Spleen (tissue), 11 donors: Measurements from ENCODE around the gene HOXA10. TPM values are rescaled to one million over a fixed set of nuclear protein-coding genes. Genes with fewer than 3 reads are reported as not detected.

Experiments
- DNase-seq: peaks from one replicate; pipeline ENCODE4 v3.0.0-alpha.2; 2020
- H3K27ac ChIP-seq, 8 donors: fragments of 200-600 bp; sonication (generic) in 7 of 8; 1 replicate in 4 of 8; 2 replicates in 4 of 8; pipeline versions ENCODE4 v1.5.0 to v1.8.0; 2016 to 2021; ENCODE audit warnings: inconsistent platforms in 4 of 8, mild to moderate bottlenecking in 4 of 8, moderate library complexity in 1 of 8
- H3K27me3 ChIP-seq, 7 donors: fragments of 200-600 bp; sonication (generic) in 6 of 7; replicated peaks in 1 of 7; 1 replicate in 4 of 7; 2 replicates in 3 of 7; pipeline versions ENCODE4 v1.5.0 to v1.8.0; 2016 to 2021; ENCODE audit warnings: inconsistent platforms in 3 of 7, mild to moderate bottlenecking in 1 of 7
- H3K36me3 ChIP-seq, 6 donors: fragments of 200-600 bp; sonication (generic) in 5 of 6; 1 replicate in 4 of 6; 2 replicates in 2 of 6; pipeline versions ENCODE4 v1.5.0 to v1.8.0; 2016 to 2021; ENCODE audit warnings: inconsistent platforms in 2 of 6
- H3K4me1 ChIP-seq, 6 donors: fragments of 200-600 bp; sonication (generic) in 5 of 6; 1 replicate in 3 of 6; 2 replicates in 3 of 6; pipeline versions ENCODE4 v1.5.0 to v1.8.0; 2016 to 2021; ENCODE audit warnings: inconsistent platforms in 3 of 6
- H3K4me3 ChIP-seq, 8 donors: fragments of 200-600 bp; sonication (generic) in 7 of 8; 1 replicate in 4 of 8; 2 replicates in 4 of 8; pipeline versions ENCODE4 v1.5.0 to v1.8.0; 2016 to 2021; ENCODE audit warnings: inconsistent platforms in 4 of 8, mild to moderate bottlenecking in 4 of 8, moderate library complexity in 2 of 8
- H3K9me3 ChIP-seq, 8 donors: fragments of 200-600 bp; sonication (generic) in 7 of 8; 1 replicate in 4 of 8; 2 replicates in 4 of 8; pipeline versions ENCODE4 v1.5.0 to v1.8.0; 2016 to 2021; ENCODE audit warnings: inconsistent platforms in 4 of 8
- POLR2A ChIP-seq, 3 donors: fragments of 450-650 bp; IDR thresholded peaks; one replicate each; pipeline ENCODE4 v1.5.1; 2017; ENCODE audit warnings: antibody characterized with exemption in 3 of 3, mild to moderate bottlenecking in 1 of 3
- POLR2AphosphoS5 ChIP-seq, 3 donors: sonication (generic); formaldehyde crosslinking; IDR thresholded peaks; one replicate each; pipeline ENCODE4 v1.5.1; 2017; ENCODE audit warnings: antibody characterized with exemption in 3 of 3
- WGBS, 5 donors: extraction: QIAGEN DNeasy Blood & Tissue Kit in 3 of 5; methylation state at CpG; one replicate each; pipeline versions ENCODE4 v1.1.5 to v1.1.7; 2013 to 2018; 5-methylcytosine and 5-hydroxymethylcytosine counted together
- intact Hi-C: fragments of 100-400 bp; cut with DNase I; formaldehyde crosslinking; loops from one replicate; pipeline ENCODE4 v1.15.0; 2023; ENCODE audit warnings: low total_unique reads
- microRNA-seq, 3 donors: library from miRNA; unstranded; fragments of <30 nt; microRNA quantifications; one replicate each; pipeline versions ENCODE4 to v1.1.0, GENCODE V29; 2019 to 2020
- polyA plus RNA-seq, 3 donors: library from polyadenylated mRNA; stranded (reverse); fragments of 200-250 nt; gene quantifications; one replicate each; pipeline ENCODE4 v1.2.1, GENCODE V29; 2013
- small RNA-seq, 4 donors: library from RNA; depleted of rRNA; stranded (forward); fragments of <200 nt; gene quantifications; one replicate each; pipeline ENCODE3, GENCODE V24; 2016
- total RNA-seq, 7 donors: library from RNA; depleted of rRNA in 3 of 7; stranded (reverse); fragments of >200 nt in 3 of 7; fragmentation: NEBNext Ultra II Directional in 4 of 7; extraction: Animal tissue kit (Norgen Biotek cat#: 25700) in 4 of 7; gene quantifications; one replicate each; pipeline versions ENCODE4 v1.1.0 to v1.2.1, GENCODE V29; 2016 to 2021
- TF ChIP-seq, protein P1 (sequence below), 11 experiments: fragments of 200-600 bp in 7 of 11; fragments of 450-650 bp in 4 of 11; sonication (generic) in 4 of 11; IDR thresholded peaks in 8 of 11; conservative IDR thresholded peaks in 3 of 11; 1 replicate in 7 of 11; 2 replicates in 4 of 11; pipeline versions ENCODE4 v1.4.0 to v1.8.0; 2016 to 2021; ENCODE audit warnings: antibody characterized with exemption in 11 of 11, inconsistent platforms in 4 of 11, mild to moderate bottlenecking in 1 of 11
- donor health status: healthy with polysubstance abuse.
- donor health status: DM: no; HTN: no; CAD: no; lungs with moderate emphysema.
- donor health status: DM: no; HTN: no; CAD: no.
- donor health status: Bipolar disorder and iron deficiency.
- donor health status: healthy.
- donor health status: DM: no; HTN: no; CAD: no.
- donor health status: DM: yes; HTN: yes; CAD: no.

The HOXA10 gene
- total and polyA plus RNA-seq, 10 donors: 0.05 to 0.72 (median 0.20) TPM; not detected in 4

DNA sequence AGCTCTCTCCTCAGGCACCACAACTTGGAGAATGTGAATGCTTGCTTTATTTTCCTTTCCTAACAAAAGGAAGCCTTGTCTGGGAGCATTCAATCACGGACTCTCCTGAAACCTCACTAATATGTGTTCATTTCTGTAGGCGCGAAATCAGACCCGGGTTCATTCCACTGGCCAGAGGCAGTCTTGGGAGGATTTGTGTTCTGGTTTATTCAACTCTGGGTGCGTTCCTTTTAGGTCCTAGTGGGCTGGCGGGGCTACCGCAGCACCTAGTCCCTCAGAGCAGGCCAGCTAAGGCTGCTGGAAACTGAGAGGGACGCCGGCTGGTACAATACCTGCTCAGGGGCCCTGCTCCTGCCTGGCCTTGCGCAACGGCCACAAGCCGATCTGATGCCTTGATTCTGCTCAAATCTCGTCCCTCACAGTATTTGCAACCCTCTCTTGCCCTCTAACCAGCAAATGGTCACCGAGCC lies 51.1 kb downstream of the HOXA10 start:
- H3K9me3 ChIP-seq: no peaks in the 10 kb centered on the region
- intact Hi-C loops: no loop called here
- H3K4me3 ChIP-seq: no peak overlapping the region
- H3K27me3 ChIP-seq: peaks cover 0 to 5% (median 0%) of the 10 kb centered on the region in 7 donors
- H3K4me1 ChIP-seq: peaks cover 0 to 17% (median 4%) of the 10 kb centered on the region in 6 donors
- TF ChIP-seq, protein P1, sequence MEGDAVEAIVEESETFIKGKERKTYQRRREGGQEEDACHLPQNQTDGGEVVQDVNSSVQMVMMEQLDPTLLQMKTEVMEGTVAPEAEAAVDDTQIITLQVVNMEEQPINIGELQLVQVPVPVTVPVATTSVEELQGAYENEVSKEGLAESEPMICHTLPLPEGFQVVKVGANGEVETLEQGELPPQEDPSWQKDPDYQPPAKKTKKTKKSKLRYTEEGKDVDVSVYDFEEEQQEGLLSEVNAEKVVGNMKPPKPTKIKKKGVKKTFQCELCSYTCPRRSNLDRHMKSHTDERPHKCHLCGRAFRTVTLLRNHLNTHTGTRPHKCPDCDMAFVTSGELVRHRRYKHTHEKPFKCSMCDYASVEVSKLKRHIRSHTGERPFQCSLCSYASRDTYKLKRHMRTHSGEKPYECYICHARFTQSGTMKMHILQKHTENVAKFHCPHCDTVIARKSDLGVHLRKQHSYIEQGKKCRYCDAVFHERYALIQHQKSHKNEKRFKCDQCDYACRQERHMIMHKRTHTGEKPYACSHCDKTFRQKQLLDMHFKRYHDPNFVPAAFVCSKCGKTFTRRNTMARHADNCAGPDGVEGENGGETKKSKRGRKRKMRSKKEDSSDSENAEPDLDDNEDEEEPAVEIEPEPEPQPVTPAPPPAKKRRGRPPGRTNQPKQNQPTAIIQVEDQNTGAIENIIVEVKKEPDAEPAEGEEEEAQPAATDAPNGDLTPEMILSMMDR (IDR thresholded peaks at IDR 0.05 in 8 of 11, conservative IDR thresholded peaks at IDR 0.05 in 3 of 11): no peak
- TF ChIP-seq POLR2AphosphoS5 (IDR thresholded peaks at IDR 0.05): no peak
- peak overlapping the region in 5 of 8 donors; percentile 7 to 77 (median 53) for H3K27ac ChIP-seq
- WGBS, 5 donors: 76 to 84% (median 80%) methylated on average over 14 of the region's 14 CpGs
- DNase-seq: no peak
- no peaks in the 10 kb centered on the region for H3K36me3 ChIP-seq

DNA sequence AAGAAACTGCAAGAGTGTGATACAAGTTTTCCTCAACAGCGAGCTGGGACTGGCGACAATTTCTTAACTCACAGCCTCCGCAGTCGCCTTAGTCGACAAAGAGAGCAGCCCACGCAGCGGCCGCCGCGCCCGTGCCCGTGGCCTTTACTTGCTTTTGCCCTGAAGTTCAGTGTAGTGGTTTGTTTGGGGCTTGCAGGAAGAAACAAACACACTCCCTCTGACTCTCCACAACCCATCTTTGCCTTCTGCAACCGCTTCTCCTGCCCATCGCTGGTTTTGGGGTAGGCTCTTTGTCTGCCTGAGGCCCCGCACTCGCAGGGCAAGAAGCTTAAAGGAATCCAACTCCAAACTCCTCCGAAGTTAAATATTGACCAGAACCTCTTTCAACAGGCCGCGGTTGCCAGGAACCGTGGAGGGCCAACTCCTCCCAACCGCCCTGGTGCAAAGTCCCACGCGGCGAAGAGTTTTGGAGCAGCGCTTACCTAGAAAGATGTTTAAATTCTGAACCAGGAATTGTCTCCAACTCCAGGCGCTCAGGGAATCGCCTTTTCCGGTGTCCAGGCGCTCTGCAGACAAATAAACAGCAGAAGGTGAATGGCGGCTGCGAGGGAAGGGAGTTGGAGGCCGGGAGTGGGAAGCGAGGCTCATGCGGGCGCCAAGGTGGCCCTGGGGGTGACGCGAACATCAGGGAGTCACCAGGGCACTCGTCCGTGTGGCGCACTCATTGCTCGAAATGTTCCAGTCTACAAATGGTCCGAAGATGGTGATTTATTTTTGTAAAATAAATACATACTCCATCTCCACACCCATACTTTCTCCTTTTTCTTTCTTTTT lies 51.8 kb downstream of the HOXA10 start:
- intact Hi-C loops: no loop called here
- no peaks in the 10 kb centered on the region for H3K27me3 ChIP-seq
- TF ChIP-seq POLR2A (IDR thresholded peaks at IDR 0.05) (no peak), POLR2AphosphoS5 (IDR thresholded peaks at IDR 0.05) (peak in 1 of 3 donors; percentile 50)
- TF ChIP-seq, protein P1 (IDR thresholded peaks at IDR 0.05 in 8 of 11, conservative IDR thresholded peaks at IDR 0.05 in 3 of 11): no peak
- peaks cover 0 to 22% (median 6%) of the 10 kb centered on the region in 6 donors for H3K4me1 ChIP-seq
- no peak for DNase-seq
- H3K4me3 ChIP-seq: peak overlapping the region in 4 of 8 donors; percentile 1 to 52 (median 24)
- no peaks in the 10 kb centered on the region for H3K36me3 ChIP-seq
- H3K27ac ChIP-seq: peak overlapping the region in 6 of 8 donors; percentile 7 to 77 (median 49)
- H3K9me3 ChIP-seq: no peaks in the 10 kb centered on the region
- WGBS, 5 donors: 80 to 91% (median 84%) methylated on average over 42 of the region's 42 CpGs

DNA sequence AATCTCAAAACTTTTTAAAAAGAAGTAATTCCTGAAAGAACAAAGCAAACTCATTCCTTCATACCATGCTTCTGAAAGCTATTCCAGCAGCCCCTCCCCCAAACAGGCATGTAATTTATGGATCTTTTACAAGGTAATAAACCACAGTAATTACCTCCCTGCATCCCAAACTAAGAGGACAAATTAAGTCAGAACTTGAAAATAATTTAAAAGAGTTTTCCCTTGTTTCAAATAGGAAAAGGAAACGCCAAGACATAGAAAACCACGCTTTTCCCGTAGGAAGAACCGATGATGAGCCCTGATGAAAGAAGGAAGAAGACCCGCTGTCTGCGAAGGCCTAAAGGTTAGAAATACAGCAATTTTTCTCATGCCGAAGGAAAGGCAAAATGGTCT lies 52.4 kb downstream of the HOXA10 start:
- H3K27ac ChIP-seq: peak overlapping the region in 3 of 8 donors; percentile 45 to 77 (median 57)
- H3K4me1 ChIP-seq: peaks cover 0 to 28% (median 8%) of the 10 kb centered on the region in 6 donors
- no peaks in the 10 kb centered on the region for H3K36me3 ChIP-seq
- 73 to 88% (median 84%) methylated on average over 7 of the region's 7 CpGs for WGBS, 5 donors
- TF ChIP-seq POLR2AphosphoS5 (IDR thresholded peaks at IDR 0.05) (no peak), POLR2A (IDR thresholded peaks at IDR 0.05) (no peak)
- TF ChIP-seq, protein P1 (IDR thresholded peaks at IDR 0.05 in 8 of 11, conservative IDR thresholded peaks at IDR 0.05 in 3 of 11): no peak
- peak overlapping the region in 4 of 8 donors; percentile 1 to 52 (median 24) for H3K4me3 ChIP-seq
- no peaks in the 10 kb centered on the region for H3K9me3 ChIP-seq
- intact Hi-C loops: no loop called here
- H3K27me3 ChIP-seq: no peaks in the 10 kb centered on the region
- DNase-seq: no peak

Small RNA genes within 50 kb of the gene (microRNA-seq; reads per million reads assigned to microRNA genes)
- 79.1 to 280 (median 124) reads per million in 3 donors for gene MIR196B

Small RNA genes within 50 kb of the gene (small RNA-seq; reads per million reads assigned to genes)
- gene AC004080.5 (0 reads per million in 4 donors), gene RF02140 (0 reads per million in 4 donors), gene RF02141 (0 reads per million in 4 donors)

Other genes with a start within 250 kb of the HOXA10 start
- gene HOXA1, start 78.3 kb downstream of the HOXA10 start, total RNA-seq: 1 to 10 TPM; 1.1 to 4.1 (median 1.7) TPM
- 1 to 10 TPM in 1 of 3 donors, under 1 TPM in 2; 0.33 to 1.3 (median 0.82) TPM for gene HOXA1, start 78.3 kb downstream of the HOXA10 start, polyA plus RNA-seq
- 1 to 10 TPM in 4 of 7 donors, under 1 TPM in 3; 0.70 to 2.8 (median 1.3) TPM for gene HOXA2, start 71.6 kb downstream of the HOXA10 start, total RNA-seq
- gene HOXA2, start 71.6 kb downstream of the HOXA10 start, polyA plus RNA-seq: under 1 TPM; 0.41 to 0.83 (median 0.55) TPM
- 10 to 100 TPM in 1 of 7 donors, 1 to 10 TPM in 6; 2.7 to 10.8 (median 4.6) TPM for gene HOXA4, start 43.6 kb downstream of the HOXA10 start, total RNA-seq
- 1 to 10 TPM; 2.1 to 5.9 (median 3.6) TPM for gene HOXA4, start 43.6 kb downstream of the HOXA10 start, polyA plus RNA-seq
- gene HOXA5, start 30.6 kb downstream of the HOXA10 start, total RNA-seq: 1 to 10 TPM; 3.0 to 9.3 (median 6.9) TPM
- gene HOXA5, start 30.6 kb downstream of the HOXA10 start, polyA plus RNA-seq: 1 to 10 TPM; 1.6 to 2.3 (median 2.2) TPM
- gene HOXA6, start 26.5 kb downstream of the HOXA10 start, total RNA-seq: 1 to 10 TPM in 5 of 7 donors, under 1 TPM in 2; 0.38 to 2.0 (median 1.4) TPM
- gene HOXA6, start 26.5 kb downstream of the HOXA10 start, polyA plus RNA-seq: under 1 TPM in 1 of 3 donors, not detected in 2; 0.26 TPM
- 1 to 10 TPM in 5 of 7 donors, under 1 TPM in 2; 0.51 to 6.1 (median 2.2) TPM for gene HOXA3, start 21.7 kb downstream of the HOXA10 start, total RNA-seq
- 1 to 10 TPM in 1 of 3 donors, under 1 TPM in 2; 0.57 to 1.4 (median 0.62) TPM for gene HOXA3, start 21.7 kb downstream of the HOXA10 start, polyA plus RNA-seq
- 1 to 10 TPM; 1.0 to 8.0 (median 2.6) TPM for gene HOXA7, start 17.6 kb downstream of the HOXA10 start, total RNA-seq
- gene HOXA7, start 17.6 kb downstream of the HOXA10 start, polyA plus RNA-seq: 1 to 10 TPM in 1 of 3 donors, under 1 TPM in 2; 0.55 to 1.4 (median 0.80) TPM
- 1 to 10 TPM in 5 of 7 donors, under 1 TPM in 2; 0.51 to 3.0 (median 1.2) TPM for gene HOXA9, start 8.8 kb downstream of the HOXA10 start, total RNA-seq
- under 1 TPM; 0.46 to 0.54 (median 0.48) TPM for gene HOXA9, start 8.8 kb downstream of the HOXA10 start, polyA plus RNA-seq
- not detected for gene HOXA11, start 10.9 kb upstream of the HOXA10 start, total RNA-seq
- gene HOXA11, start 10.9 kb upstream of the HOXA10 start, polyA plus RNA-seq: not detected
- gene HOXA13, start 25.8 kb upstream of the HOXA10 start, total RNA-seq: not detected
- not detected for gene HOXA13, start 25.8 kb upstream of the HOXA10 start, polyA plus RNA-seq
- not detected for gene EVX1, start 68.5 kb upstream of the HOXA10 start, total RNA-seq
- gene EVX1, start 68.5 kb upstream of the HOXA10 start, polyA plus RNA-seq: not detected